NCI-H1694 treated with DMSO at 0.1 percent for 48 hours (cell line): Measurements from ENCODE around the gene RUSF1.
"Not testable (repeated sequence)": the region's sequence is repeated elsewhere in the genome, so short reads cannot be mapped to it uniquely, and the experiment has no call there.

Experiments
- DNase-seq: peaks from one replicate; lab custom pipeline; 2025; lab: John Stamatoyannopoulos, UW

Gene RUSF1

DNA sequence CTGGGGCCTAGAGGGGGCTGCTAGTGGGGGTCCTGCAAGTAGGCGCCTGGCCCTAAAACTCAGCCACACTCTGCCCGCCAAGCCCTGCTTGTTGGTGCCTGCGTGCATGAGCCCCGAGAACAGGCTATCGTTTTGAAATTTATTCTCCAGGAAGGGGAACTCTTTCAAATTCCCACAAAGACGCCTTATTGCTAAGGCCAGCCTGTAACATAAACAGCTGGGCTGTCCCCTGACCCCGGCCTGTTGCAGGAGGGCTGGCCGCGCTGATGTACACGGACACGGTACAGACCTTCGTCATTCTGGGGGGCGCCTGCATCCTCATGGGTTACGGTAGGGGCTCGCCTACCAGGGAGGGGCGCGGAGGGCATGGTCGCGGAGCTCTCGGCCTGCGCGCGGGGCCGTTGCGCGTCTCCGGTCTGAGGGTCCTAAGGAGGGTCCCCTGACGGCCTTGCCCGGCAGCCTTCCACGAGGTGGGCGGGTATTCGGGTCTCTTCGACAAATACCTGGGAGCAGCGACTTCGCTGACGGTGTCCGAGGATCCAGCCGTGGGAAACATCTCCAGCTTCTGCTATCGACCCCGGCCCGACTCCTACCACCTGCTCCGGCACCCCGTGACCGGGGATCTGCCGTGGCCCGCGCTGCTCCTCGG, 21.0 kb downstream of the RUSF1 start:
- no peak for DNase-seq

DNA sequence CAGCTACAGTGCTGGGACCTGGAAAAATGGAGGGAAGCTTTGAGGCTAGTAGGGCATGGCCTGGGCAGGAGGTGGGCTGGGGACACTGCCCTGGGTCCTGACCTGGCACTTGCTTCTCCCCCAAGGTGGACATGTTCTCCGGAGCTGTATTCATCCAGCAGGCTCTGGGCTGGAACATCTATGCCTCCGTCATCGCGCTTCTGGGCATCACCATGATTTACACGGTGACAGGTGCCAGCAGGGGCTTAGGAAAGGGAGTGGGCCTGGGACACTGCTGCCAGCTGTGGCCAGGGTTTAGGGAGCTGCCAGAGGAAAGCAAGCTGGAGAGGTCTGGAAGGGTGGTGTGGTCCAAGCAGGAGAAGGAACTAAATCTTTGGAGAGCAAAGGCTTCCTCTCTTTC, 22.1 kb downstream of the RUSF1 start:
- DNase-seq, result no peak

DNA sequence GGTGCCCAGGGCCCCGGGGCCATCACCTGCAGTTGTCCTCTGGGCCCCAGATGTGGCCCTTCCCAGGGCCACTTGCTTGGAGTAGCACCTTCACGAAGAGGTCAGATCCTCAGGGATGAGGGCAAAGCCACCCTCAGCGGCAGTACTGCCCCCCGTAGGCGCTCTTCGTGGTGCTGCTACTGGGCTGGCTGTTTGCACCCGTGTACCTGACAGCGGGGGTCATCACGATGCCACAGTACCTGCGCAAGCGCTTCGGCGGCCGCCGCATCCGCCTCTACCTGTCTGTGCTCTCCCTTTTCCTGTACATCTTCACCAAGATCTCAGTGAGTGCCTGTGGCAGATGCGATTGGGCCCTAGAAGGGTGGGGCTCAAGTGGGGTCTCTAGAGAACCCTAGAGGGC, 22.6 kb downstream of the RUSF1 start:
- no peak for DNase-seq

DNA sequence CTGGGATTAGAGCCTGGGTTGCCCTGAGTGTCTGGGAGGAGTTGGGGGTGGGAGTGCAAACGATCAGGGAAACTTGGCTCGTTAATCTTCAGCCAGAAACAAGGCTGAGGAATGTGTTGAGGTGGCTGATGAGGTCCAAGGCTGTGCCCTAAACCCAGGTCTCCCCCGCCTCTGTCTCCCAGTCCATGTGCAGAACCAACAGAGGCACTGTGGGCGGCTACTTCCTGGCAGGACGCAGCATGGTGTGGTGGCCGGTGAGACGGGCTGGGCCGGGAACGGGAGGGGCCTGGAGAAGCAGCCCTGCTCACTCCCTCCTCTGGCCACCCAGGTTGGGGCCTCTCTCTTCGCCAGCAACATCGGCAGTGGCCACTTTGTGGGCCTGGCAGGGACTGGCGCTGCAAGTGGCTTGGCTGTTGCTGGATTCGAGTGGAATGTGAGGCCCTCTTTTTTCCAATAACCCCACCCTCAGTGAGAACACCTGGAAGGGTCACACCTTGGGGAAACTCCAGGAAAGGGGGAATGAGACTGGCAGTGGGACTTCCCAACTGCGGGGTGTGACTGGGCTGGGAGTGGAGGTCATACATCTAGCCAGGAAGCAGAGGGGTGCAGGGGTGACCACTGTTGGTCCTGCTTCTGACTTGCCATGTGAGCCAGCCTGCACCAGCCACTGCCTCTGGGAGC, 23.6 kb downstream of the RUSF1 start:
- no peak for DNase-seq

DNA sequence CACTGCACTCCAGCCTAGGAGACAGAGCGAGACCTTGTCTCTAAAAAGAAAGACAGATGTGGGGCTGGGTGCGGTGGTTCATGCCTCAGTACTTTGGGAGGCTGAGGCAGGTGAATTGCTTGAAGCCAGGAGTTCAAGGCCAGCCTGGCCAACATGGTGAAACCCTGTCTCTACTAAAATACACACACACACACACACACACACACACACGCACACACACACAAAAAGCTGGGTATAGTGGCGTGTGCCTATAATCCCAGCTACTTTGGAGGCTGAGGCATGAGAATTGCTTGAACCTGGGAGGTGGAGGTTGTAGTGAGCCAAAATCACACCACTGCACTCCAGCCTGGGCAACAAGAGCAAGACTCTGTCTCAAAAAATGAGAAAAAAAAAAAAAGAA, 24.1 kb downstream of the RUSF1 start:
- not testable (repeated sequence) for DNase-seq

DNA sequence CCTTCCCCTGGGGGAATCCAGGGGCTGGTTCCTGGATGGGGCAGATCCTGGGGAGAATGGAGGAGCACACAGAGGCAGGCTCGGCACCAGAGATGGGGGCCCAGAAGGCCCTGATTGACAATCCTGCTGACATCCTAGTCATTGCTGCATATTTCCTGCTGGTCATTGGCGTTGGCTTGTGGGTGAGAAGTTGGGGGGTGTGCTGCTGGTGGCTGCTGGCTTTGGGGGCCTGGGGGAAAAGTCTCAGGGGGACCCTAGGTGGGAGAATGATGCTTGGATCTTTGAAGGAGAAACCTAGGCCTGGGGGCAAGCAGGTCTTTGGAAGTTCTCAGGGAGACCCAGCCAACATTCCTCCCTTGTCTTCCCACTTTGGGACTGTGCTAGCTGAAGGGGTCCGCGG, 25.1 kb downstream of the RUSF1 start, which contains the start of gene SLC5A2:
Gene SLC5A2 (plus strand): TSS at position 43 of the 400 bp plus-strand sequence. CDS start 14 bp downstream, at position 57.
- DNase-seq, result no peak

DNA sequence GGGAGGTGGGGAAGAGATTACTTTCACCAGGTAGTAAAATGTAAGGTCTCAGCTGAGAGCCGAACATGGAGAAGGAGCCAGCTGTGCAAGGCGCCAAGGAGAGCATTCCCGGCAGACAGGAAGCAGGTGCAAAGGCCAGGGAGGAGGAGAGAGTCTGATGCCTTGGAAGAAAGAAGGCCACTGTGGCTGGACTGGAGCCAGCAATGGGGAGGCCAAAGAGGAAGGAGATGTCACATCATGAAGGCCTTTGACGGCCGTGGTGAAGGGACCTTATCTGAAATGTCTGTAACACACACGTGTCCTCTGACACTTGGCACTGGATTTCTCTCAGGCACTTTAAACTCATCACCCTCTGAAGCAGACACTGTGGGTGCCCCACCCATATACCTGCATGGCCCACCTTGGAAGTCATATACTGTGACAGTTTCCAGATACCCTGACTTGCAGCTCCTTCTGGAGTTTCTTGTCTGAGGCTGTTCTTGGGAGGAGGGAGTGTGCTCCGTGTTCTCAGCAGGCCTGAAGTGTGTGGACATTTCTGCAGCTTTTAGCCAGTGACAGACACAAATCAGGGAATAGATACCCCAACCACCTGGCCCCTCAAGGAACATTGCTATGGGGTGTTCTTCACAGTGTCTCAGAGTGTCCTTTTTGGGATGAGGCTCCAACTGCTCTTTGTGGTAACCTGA, 27.2 kb downstream of the RUSF1 start:
- DNase-seq, result no peak

DNA sequence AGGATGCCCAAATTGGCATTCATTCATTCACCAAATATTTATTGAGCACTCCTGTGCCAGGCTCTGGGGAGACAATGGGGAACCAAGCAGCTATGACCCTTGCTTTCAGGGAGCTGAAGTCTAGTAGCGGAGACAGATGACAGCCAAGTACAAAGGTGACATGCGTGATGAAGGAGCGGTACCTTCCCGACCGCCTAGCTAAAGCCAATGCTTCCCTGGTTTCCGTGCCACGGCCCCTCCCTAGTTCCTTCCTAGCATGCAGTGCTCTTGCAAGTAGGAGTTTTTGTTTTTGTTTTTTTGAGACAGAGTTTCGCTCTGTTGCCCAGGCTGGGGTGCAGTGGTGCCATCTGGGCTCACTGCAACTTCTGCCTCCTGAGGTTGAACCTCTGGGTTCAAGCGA, 28.4 kb downstream of the RUSF1 start:
- DNase-seq, result no peak

DNA sequence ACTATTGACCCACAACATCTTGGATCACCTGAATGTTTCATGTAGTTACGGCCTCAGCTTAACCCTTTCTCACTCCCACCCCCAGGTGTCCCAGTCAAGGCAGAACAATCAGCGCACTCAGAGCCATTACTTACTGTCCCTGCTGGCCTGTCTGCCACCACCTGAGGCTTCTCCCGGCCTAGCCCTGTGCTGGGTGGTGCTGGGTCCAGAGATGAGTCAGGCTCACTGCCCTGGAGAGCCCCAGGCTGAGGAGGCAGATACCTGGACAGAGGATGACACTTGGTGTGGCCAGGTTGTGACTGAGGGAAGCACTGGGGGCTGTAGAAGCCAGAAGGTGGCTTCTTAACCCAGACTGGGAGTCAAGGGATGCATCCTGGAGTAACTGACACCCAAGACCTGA, 29.2 kb downstream of the RUSF1 start:
- no peak for DNase-seq

DNA sequence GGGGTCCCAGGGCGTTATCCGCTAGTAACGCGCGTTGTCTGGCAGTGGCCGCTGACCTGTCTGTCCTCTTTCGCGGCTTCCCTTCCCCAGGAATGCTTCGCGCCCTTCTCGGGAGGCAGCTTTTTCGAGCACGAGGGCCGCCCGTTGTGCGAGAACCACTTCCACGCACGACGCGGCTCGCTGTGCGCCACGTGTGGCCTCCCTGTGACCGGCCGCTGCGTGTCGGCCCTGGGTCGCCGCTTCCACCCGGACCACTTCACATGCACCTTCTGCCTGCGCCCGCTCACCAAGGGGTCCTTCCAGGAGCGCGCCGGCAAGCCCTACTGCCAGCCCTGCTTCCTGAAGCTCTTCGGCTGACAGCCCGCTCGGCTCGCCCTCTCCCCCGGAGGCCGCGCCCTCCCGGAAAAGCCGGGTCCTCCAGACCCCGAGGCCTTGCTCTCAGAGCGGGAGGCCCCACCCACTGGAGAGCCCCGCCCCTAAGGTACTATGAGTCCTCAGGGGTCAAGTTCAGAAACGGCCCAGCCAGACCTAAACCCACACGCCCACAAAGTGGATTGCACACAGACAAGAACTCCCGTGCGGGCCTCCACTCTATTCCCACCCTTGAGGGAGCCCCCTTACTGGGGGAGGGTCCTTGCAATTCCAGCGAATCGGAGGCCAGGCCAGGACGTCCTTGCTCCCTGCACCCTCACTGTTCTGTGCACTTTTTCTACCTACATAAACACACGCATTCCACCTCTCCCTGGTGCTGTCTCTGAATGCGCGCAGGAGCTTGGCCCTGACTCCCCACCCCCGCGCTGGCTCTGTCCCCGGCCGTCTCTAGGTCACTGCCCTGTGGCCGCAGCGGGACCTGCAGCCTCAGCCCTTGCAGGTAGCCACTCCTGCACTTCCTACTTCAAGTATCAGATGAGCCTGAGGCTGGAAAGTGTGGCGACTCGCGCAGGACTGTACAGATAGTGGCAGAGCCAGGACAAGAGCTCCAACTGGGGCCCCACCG, 30.7 kb downstream of the RUSF1 start:
- DNase-seq, result no peak

DNA sequence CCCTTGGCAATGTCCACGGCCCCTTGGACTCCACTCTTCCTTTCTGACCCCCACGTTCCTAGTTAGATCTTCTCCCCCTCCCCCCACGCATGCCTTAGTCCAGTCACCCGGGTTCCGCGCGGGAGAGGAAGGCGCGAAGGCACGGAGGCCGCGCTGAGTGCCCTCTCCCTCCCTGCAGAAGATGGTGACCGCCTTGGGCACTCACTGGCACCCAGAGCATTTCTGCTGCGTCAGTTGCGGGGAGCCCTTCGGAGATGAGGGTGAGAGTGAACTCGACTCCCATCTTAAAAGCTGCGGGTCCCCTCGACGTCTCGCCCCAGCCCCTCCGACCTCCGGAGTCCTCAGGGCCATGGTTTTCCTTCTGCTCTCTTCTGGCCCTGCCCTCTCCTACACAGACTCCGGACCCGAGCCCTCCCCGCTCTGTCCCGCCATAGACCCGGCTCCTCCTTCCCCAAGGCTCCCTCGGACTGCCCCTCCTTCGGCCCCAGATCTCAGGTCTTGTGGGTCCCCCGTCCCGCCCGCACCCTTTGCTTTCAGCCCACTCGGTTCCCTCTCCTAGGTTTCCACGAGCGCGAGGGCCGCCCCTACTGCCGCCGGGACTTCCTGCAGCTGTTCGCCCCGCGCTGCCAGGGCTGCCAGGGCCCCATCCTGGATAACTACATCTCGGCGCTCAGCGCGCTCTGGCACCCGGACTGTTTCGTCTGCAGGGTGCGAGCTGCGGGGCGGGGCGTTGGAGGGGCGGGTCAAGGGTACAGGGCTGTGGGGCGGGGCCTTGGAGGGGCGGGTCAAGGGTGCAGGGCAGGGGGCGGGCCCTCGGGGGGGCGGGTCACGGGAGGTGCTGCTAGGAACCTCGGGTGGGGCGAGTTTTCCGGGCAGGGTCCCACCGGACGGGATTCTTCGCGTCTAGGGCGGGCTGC, 31.6 kb downstream of the RUSF1 start:
- peak; percentile 1 for DNase-seq

DNA sequence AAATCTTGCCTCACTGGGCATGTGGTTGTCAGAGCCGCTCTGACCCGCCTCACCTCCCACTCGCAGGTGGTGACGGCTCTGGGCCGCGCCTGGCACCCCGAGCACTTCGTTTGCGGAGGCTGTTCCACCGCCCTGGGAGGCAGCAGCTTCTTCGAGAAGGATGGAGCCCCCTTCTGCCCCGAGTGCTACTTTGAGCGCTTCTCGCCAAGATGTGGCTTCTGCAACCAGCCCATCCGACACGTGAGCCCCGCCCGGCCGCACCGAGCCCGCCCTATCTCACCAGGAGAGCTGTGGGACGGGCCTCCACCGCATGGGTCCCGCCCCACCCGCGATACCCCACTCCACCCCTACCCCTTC, 32.3 kb downstream of the RUSF1 start:
- no peak for DNase-seq

DNA sequence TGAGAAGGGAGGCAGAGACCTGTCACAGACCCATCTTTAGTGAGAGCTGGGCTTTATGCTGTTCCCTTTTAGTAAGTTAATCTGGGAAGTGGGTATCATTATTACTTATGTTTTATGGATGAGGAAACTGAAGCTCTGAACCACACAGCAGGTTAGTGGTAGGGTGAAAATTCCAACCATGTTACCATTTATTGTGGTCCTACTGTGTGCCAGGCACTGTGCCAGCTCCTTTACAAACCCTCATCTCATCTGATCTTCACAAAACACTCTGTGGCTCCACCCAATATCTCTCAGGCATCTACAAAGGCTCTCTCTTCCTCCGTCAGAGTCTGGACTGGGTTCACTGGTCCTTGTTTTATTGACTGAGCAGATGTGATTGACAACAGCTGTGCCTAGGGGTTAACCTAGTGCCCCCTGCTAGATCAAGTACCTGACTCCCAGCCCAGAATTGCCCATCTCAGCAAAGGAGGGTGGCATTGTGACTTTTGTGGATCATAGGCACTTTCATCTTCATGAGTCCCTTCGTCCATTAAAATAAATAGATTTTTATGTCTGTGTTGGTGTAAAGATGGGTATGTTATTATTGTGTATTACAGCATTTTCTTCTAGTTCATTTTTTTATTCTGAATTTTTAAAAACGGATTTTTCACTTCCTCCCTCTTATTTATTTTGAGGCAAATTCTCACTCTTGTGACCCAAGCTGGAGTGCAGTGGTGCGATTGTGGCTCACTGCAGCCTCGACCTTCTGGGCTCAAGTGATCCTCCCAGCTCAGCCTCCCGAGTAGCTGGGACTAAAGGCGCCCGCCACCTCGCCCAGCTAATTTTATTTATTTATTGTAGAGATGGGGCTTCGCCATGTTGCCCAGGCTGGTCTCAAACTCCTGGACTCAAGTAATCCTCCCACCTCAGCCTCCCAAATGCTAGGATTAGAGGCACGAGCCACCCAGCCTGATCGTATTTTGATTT, 33.1 kb downstream of the RUSF1 start:
- no peak for DNase-seq

DNA sequence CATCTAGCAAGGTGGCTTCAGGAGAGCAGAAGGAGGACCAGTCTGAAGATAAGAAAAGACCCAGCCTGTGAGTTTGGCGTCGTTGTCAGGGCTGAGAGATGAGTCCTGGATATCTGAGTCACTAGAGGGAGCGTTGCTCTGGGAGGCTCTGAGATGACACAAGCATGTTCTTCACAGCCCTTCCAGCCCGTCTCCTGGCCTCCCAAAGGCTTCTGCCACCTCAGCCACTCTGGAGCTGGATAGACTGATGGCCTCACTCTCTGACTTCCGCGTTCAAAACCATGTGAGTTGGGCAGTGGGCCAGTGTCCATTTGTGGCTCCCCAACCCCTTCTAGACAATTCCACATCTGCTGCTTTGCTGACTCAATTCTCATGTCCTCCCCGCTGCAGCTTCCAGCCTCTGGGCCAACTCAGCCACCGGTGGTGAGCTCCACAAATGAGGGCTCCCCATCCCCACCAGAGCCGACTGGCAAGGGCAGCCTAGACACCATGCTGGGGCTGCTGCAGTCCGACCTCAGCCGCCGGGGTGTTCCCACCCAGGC, 33.9 kb downstream of the RUSF1 start:
- DNase-seq, result no peak

DNA sequence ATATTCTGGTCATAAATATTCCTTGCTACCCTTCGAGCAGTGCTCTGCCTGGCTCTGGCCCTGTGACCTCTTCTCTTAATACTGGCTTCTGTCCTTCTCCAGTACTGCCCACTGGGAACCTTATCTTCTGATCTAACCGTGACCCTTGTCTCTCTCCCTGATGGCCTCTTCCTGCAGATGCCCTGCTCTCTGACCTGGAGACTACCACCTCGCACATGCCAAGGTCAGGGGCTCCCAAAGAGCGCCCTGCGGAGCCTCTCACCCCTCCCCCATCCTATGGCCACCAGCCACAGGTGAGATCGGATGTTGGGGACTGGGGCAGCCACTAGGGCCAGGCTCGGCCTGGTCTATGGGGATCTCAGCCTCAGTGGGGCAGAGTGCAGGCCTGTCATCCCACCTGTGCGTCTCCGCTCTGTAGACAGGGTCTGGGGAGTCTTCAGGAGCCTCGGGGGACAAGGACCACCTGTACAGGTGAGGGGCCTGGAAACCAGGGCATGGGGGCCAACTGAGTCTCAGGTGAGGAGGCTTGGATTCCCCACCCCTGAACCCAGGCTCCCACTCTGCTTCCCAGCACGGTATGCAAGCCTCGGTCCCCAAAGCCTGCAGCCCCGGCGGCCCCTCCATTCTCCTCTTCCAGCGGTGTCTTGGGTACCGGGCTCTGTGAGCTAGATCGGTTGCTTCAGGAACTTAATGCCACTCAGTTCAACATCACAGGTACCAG, 34.8 kb downstream of the RUSF1 start:
- no peak for DNase-seq

DNA sequence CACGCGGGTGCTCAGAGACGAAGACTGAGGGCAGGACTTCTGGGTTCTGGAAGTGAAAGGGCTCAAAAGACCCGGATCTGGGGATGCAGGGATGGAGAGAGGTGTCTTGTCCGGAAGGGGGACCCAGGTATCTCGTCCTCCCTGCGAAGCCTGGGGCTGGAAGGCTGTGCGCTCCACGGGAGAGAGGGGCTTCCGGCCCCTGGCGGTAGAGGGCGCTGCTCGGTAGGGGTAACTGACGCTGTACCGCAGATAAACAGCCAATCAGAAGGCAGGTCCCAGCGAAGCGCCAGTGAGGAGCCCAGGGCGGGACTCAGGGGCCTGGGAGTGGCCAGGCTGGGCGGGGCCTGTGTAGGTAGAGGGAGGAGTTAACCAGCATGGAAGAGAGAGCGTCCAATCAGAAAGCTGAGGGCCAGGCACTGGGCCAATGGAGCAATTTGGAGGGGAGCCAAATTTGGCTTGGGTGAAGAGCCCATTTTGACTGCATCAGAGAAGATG, 35.4 kb downstream of the RUSF1 start:
- peak; percentile 1 for DNase-seq

DNA sequence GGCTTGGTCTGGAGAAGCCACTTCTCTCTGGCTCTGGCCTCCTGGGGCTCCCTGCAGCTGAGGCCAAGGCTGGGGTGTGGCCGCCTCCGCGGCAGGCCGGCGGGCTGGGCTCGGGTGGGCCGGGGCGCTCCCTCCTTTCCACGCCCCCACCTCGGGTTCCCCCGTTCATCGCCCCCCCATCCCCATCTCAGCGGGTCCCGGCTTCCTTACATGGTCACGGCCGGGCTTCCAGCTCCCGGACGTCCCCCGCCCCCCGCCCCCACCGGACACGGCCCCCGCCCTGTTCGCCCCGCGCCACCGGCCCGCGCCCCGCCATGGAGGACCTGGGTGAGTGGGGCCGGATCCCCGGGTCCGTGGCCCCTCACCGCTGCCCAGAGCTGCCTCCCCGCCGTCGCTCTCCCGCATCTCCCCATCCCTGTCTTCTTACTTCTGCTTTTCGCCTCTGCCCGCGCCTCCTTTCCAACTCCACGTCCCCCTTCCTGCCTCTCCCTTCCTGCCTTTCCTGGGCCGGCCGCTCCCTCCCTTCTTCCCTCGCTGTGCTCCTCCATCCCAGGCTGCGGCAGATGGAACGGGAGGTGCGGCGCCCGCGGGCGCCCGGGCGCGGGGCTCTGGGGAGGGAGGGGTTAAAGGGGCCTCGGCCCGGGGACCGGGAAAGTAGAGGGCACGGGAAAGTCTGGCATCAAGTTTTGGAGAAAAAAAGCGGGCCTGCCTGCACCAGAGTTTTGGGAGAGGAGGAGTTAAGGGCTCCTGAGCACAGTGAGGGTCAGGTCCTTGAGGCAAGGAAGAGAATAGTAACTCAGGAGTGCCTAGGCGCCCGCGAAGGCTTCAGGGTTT, 36.1 kb downstream of the RUSF1 start, which contains the start of gene TGFB1I1:
Gene TGFB1I1 (plus strand): TSS at position 278 of the 834 bp plus-strand sequence. CDS start 37 bp downstream, at position 315.
- DNase-seq, result no peak
